PFSK-1 (cell line): ENCODE data around the gene WDR20.

Experiments used
- FOXP2 ChIP-seq: optimal IDR thresholded peaks from 2 replicates; pipeline ENCODE3; 2011; ENCODE audit warnings: borderline replicate concordance, control low read depth, inconsistent platforms; ENCODE audit not compliant: insufficient read depth; ENCODE audit errors: extremely low read length, extremely low read depth
- POLR2AphosphoS5 ChIP-seq: IDR thresholded peaks from 2 replicates; pipeline ENCODE4 v1.6.1; 2012; ENCODE audit warnings: low read depth, mild to moderate bottlenecking, control low read depth, low read length, moderate library complexity
- REST ChIP-seq, 2 experiments: IDR thresholded peaks; 2 replicates each; pipeline versions ENCODE4 v1.6.1 to v1.8.0; 2011 to 2012; ENCODE audit warnings: low read depth in 2 of 2, low read length in 2 of 2, control low read depth in 1 of 2, inconsistent platforms in 1 of 2, mild to moderate bottlenecking in 1 of 2, moderate library complexity in 1 of 2; ENCODE audit not compliant: insufficient read depth in 1 of 2
- SIN3A ChIP-seq: IDR thresholded peaks from 2 replicates; pipeline ENCODE4 v1.6.1; 2012; ENCODE audit warnings: mild to moderate bottlenecking, low read length, moderate library complexity, borderline replicate concordance; ENCODE audit not compliant: insufficient read depth
- TAF1 ChIP-seq: IDR thresholded peaks from 2 replicates; pipeline ENCODE4 v1.6.1; 2012; ENCODE audit warnings: low read length, control low read depth, borderline replicate concordance; ENCODE audit not compliant: insufficient read depth

WDR20 gene

DNA sequence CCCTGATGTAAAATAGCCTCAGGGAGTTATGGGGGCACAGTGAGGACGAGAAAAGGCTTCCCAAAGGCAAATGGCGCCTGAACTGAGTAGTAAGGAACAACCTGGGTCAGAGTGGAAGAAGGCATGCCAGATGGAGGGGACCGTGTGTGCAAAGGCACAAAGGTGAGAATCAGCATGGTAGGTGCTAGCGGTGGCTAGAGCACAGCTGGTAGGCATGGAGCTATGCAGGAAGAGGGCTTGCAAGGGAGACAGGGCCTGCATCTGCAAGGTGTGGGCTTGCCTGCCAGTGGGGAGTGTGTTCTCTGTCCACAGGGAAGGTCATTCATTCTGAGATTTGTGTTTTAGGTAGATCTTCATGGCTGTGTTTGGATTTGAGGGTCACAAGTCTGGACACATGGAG is 34.3 kb upstream of the WDR20 start:
- TF ChIP-seq SIN3A (no peak), FOXP2 (no peak), REST (IDR thresholded peaks at IDR 0.05; ENCODE audit: insufficient read depth in 1 of 2, low read depth in 2 of 2, low read length in 2 of 2) (no peak), TAF1 (no peak), POLR2AphosphoS5 (no peak)

GRCh38 chr14:102111101-102111500 is 28.6 kb upstream of the WDR20 start:
- TF ChIP-seq FOXP2 = no peak

DNA sequence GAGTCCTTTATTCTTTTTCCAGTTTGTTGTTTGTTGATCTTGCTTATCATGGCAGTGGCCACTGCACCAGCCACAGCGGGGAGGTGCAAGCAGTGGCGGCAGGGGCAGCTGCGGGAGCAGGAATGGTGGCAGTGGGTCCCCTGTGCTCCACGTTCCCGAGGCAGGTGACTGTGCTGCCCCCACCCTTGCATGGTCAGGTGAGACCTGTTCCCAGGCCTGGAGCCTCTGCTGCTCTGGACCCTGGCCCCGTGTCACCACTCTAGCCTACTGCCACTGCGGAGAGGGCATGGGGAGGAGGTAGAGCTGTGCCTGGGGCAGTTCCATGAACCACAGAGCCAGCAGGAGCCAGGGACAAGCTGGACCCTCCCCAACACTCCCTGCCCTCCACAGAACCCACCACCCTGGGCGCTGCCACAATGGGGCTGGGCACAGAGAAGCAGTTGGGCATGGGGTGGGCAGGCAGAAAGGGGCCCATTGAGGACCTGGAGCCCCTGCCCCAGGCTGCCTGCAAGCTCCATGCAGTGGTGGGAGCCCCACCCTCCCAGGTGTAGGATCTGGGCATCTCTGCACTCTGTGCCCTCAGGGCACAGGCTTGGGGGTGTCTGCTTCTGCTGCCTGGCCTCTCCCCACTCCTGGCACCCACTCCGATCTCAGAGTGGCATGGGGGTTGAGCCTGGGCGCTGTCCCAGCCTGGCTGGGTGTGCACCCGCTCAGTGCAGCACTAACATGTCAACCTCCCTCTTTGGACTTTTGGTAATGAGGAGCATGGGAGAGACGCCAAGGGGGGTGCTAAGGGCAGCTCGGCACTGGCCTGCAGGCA is 23.1 kb upstream of the WDR20 start:
- TF ChIP-seq REST (IDR thresholded peaks at IDR 0.05; ENCODE audit: insufficient read depth in 1 of 2, low read depth in 2 of 2, low read length in 2 of 2) (no peak), TAF1 (no peak), FOXP2 (no peak), SIN3A (no peak)

DNA sequence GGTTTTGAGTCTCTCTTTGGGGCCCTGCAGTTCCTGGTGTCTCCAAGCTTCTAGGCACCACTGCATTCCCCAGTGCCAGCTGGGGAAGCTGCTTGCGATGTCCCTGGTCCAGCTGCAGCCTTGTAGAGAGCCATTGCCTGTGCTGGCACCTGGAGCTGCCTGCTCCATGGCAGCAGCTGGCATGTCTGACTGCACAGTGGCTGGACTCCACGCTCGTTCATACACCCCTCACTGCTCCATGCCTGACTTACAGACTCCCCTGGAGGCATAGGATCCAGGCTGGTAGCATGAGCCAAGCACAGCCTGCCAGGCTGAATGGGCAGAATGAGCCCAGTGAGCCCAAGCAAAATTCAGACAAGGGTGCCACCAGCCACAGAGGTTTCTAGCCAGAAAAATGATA is 21.8 kb upstream of the WDR20 start:
- TF ChIP-seq FOXP2 (no peak), POLR2AphosphoS5 (no peak), REST (IDR thresholded peaks at IDR 0.05; ENCODE audit: insufficient read depth in 1 of 2, low read depth in 2 of 2, low read length in 2 of 2) (no peak)

DNA sequence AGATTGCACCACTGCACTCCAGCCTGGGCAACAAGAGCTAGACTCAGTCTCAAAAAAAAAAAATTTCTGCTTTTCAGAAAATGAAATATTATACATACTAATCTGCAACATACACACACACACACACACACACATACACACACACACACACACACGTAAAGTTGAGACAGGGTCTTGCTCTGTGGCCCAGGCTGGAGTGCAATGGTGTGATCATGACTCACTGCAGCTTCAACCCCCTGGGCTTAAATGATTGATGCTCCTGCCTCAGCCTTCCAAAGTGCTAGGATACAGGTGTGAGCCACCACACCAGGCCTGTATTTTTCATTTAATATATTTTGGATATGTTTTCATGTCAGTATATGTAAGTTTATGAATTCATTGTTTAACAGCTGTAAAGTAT is 18.8 kb upstream of the WDR20 start:
- TF ChIP-seq TAF1 = no peak
- TF ChIP-seq SIN3A = no peak
- TF ChIP-seq REST (IDR thresholded peaks at IDR 0.05; ENCODE audit: insufficient read depth in 1 of 2, low read depth in 2 of 2, low read length in 2 of 2) = no peak
- no peak for TF ChIP-seq FOXP2
- no peak for TF ChIP-seq POLR2AphosphoS5
